DMS53 (cell line): ENCODE data around the gene AMPD3.
"Not testable (repeated sequence)": the region's sequence is repeated elsewhere in the genome, so short reads cannot be mapped to it uniquely, and the experiment has no call there.

Experiments used
- DNase-seq: peaks from one replicate; lab custom pipeline; 2025; lab: John Stamatoyannopoulos, UW

Gene AMPD3

DNA sequence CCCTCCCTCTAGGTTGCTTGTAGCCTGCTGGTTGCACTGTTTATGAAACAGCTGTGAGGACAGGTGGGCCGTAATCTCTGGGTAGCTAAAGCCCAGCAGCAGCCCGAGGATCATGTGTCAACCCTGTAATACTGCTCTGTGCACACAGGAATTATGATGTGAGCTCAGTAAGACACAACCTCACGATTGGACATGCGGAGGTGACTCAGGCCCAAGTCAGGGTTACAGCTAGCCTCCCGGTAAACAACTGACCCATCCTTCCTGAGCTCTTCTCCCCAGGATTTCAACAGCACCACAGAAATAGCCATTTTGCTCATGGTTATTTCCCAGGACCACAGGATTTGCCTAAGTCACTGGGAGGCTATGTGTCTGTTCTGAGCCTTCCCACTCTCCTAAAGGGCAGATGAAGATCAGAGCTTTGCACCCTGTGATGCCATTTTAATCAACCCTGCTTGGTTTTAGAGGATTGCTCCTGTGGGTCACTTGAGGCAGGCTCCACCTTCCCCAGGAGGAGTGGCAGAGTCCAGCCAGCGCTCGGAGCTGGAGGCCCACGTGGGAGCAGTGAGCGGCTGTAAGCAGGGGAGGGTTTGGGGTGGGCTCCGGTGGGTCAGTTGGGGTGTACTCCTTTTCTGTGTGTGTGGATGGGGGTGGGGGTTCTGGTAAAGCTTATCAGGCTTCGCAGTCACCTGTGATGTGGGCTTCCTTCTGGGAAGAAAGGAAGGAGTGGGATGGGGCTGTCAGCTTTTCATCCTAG is at the start of gene AMPD3:
Gene AMPD3 (plus strand): TSS at position 387 of the 754 bp plus-strand sequence. CDS start 6,256 bp downstream, outside the sequence.
- peak; percentile 97 for DNase-seq

DNA sequence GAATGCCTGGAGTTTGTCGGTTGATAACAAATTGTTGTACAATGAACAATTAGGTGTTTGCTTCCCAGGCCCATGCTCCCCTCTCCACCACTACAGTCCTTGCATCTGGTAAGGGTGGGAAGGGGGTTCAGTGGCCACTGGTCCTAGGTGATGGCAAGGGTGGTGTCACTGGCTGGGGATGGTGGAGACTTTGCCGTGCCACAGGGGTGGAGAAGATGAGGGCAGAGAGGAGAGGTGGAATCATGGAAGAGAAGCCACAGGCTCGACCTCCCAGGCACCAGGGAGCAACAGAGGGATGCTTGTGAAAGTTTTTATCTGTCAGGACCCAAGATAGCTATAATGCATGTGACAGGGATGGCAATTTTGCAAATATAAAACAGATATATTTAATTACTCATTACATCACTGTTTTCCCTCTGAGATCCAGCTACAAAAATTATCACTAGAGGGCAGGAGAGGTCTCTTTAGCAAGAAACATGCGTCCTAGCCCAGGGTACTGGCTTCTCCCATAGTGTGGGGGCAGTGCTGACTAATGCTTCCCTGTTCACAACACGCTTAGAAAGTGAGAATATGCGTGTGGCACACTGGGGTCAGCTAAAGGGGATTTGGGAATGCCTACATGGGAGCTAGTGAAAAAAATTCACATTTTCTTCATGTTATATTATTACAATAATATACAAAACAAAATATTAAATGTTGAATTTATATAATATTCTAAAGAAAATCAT is 49.0 kb upstream of the AMPD3 start:
- peak; percentile 95 for DNase-seq

DNA sequence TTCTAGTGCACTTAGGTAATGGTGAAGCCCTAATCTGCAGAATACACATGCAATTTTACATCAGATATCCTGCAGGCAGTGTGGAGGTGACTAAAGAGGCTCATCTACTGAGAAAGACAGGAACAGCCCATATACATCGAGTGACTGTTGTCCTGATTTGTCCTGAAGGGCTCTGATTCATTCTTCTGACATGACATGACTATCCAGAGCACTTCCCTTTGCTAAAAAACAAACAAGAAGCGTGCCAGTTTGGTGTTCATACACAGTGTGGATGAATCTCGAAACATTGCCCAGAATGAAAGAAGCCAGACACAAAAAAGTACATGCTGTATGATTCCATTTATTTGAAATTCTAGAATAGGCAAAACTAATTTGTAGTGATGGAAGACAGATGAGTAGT is 48.0 kb upstream of the AMPD3 start:
- peak; percentile 76 for DNase-seq

DNA sequence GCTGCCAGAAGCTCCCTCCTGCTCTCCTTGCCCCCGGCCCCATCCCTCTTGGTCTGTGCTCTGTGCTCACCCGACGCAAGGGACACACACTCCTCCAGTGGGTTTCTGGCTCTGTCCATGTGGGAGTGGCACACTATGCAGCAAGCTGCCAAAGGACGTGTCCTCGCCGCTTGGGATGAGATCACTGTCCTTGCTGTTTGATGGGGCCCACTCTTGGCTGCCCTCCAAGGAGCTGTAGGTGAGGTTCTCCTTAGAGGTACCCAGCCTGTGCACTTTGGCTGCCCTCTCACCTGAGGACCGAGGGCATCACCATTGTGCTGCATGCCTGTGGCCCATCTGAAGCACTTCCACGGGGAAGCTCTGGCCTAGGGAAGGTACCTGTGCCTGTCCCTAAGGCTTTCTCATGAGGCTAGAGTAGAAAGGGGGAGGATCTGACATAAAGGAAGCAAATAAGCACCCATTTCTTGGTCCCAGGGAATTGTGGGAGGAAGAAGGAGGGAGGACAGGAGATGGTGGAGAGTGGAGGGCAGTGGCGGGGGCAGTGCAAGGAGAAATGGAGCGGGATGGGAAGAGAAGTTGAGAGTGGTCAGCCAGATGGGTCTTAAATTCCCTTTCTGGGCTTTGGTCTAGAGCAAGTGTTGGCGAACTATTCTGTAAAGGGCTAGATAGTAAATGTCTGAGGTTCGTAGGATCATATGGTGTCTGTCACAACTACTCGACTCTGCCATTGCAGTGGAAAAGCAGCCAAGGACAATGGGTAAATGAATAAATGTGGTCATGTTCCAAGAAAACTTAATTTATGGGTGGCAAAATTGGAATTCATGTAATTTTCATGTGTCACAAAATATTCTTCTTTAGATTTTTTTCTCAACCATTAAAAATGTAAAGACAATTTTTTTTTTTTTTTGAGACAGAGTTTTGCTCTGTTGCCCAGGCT is 47.0 kb upstream of the AMPD3 start:
- no peak for DNase-seq

DNA sequence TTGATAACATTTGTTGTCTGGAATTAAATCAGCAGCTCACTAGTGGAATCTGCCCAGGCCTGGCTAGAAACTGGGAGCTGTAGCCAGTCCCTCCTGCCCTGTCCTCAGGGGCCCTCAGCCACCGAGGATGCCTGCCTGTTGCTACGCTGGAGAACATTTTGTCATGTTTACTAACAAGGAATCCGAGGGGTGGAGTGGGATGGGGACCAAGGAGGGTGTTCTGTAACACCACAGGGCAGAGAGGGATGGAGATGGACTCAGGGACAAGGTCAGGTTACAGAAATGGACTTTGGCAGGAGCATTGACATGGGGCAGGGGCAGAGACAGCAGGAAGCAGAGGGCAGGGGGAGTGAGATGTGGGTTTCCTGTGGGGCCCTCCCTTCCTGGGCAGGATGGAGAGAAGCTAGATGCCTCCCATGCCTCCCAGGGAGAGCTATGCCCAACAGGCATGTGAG is 45.8 kb upstream of the AMPD3 start:
- DNase-seq: no peak

DNA sequence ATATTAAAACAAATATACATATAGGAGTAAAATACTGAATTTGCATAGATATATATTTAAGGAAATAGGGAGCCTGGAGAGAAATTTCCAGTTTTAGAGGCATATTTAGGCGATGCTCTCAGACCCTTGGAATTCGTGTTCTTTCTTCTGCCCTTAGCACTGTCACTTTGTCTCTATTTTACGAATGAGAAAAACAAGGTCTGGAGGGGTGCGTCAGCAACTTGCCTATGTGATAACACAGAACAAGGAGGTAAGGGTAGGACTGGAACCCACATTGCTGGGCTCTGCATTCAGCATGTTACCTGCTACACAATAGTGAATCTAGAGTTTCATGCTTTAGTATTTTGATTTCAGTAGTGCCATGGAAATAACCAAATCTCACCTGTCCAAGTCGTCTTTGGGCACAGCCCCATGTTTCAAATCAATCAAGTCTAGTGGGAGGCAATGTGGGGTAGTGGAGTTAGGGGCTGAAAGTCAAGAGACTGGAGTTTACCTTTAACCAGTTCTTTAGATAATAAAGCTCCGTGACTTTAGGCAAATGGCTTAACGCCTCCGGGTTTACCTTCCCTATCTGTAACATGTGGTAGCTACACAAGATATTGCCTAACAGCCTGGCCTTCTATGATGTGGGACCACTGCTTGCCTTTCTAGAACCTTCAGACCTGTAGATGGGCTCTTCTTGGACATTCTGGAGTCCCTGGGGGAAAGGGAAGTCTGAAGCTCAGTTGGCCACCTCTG is 44.8 kb upstream of the AMPD3 start:
- DNase-seq: no peak

DNA sequence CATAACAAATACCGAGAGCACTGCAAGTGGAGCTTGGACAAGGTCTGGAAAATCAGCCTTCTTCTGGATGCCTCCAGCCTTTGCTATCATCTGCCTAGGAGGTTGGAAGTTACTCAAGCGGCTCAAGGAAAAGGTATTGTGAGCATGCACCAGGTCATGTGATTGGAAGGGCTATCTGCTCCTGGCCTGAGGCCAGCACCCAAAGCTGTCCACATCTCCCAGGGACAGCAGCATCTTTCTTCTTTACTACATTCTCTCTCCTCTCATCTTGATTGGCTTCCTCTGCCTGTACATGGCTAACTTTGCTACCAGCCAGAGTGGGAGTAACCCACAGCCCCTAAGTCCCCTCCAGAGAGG is 44.2 kb upstream of the AMPD3 start:
- no peak for DNase-seq

DNA sequence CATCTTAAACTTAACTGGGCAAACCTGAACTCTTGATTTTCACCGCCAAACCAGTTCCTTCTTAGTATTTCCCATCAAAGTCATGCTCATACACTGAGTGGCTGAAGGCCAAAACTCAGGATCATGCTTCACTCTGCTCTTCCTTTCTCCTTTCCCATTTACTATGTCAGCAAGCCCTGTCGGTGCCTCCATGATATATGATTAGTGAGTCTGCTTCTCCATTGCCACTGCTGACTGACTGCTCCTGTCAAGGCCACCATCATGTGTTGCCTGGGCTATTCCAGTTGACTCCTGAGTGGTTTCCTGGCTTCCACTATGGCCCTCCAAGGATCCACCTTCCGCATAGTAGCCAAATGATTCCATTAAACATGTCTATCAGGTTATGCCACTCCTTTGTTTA is 42.8 kb upstream of the AMPD3 start:
- no peak for DNase-seq

DNA sequence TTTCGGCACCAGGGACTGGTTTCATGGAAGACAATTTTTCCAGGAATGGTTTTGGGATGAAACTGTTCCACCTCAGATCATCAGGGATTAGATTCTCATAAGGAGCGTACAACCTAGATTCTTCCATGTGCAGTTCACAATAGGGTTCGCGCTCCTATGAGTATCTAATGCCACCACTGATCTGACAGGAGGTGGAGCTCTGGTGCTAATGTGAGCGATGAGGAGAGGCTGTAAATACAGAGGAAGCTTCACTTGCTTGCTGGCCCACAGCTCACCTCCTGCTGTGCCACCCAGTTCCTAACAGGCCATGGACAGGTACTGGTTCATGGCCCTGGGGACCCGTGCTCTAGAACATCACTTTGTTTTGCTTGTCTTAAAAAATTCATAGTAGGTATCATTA is 41.8 kb upstream of the AMPD3 start:
- DNase-seq: peak; percentile 62

DNA sequence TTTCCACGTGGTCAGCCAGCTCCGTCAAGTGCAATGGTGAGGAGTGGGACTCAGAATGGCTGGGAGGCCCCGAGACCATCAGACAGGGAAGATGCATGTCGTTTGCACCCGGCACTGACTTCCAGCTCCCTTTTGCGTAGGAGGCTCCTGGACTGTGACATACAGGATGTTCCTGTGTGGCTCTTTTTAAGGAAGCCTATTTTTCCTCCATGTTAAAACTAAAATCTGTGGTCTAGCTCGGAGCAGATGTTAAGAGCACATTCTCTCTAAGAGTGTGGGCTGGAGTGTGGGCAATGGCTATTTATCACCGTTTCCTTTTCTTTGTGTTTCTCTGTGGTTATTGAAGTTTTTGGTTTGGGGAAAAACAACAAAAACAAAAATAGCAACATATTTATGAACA is 40.9 kb upstream of the AMPD3 start:
- no peak for DNase-seq

DNA sequence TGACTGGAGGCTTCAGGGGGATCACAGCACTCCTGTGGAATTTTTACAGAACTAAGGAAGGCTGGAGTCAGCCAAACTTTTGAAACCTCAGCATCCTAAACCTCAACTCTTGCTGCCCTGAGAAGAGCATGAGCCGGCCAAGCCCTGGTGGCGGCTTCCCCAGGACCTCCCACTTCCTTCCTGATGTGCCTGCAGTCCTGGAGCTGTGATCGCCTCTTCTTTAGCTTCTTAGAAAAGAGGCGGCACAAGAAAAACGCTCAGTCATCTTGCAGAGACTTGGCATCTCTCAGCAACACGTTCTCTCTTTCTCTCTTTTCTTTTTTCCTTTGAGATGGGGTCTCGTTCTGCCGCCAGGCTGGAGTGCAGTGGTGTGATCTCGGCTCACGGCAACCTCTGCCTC is 40.4 kb upstream of the AMPD3 start:
- no peak for DNase-seq

DNA sequence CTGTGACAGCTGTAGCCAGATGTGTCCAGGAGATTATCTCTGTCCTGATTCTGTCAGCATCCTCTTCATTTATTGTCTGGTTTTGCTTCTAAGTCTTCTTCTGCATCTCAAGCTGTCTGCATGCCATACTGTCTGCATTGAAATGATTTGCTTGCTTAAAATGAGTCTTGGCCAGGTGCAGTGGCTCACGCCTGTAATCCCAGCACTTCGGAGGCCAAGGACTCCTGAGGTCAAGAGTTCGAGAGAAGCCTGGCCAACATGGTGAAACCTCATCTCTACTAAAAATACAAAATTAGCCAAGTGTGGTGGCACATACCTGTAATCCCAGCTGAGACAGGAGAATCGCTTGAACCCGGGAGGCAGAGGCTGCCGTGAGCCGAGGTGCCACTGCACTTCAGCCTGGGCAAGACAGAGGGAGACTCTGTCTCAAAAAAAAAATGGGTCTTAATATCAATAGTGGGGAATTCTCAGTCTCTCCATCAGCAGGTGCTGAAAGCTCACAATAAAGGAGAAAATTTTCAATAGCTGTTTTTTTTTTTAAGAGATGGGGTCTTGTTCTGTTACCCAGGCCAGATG is 39.2 kb upstream of the AMPD3 start:
- no peak for DNase-seq

DNA sequence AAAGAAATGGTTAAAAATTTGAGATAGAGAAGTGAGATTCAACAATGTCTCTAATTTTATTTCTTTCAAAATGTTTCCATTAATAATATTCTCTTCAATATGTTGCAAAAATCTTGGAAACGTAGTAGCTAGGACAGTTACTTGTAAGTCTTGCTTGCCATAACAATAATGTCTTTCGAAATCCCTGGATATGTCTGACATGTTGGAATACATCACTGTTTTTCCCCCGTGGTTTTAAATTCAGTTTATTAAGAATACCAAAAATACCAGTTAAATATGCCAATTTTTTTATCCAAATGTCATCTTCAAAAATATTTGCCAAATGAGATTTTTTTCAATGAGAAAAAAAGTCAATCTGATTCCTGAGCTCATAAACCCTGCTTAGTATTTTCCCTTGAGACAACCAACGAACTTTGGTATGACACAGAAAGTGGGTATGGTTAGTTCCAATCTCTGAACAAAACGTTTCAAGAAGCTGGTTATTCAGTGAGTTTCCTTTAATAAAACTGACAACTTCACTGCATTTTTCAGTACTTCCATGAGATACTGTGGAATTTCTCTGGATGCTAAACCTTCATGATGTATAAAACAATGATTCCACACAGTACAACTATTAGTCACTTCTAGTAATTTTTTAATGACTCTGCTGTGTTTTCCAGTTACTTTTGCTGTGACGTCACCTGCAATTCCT is 36.7 kb upstream of the AMPD3 start:
- no peak for DNase-seq

DNA sequence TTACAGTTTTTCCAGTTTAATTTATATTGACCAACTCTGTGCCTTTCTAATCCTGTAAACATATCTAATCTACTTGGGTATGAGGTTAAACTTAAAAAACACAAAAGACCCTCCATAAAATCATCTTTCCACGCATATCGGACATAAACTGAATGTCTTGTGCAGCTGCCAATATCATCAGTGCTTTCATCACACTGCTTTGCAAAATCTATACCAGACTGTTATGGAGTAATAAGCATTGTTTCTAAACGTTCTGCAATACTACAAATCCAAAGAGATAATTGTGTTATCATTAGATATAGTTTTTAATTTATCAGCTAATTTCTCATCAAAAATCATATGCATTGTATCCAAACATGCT is 36.1 kb upstream of the AMPD3 start:
- no peak for DNase-seq

DNA sequence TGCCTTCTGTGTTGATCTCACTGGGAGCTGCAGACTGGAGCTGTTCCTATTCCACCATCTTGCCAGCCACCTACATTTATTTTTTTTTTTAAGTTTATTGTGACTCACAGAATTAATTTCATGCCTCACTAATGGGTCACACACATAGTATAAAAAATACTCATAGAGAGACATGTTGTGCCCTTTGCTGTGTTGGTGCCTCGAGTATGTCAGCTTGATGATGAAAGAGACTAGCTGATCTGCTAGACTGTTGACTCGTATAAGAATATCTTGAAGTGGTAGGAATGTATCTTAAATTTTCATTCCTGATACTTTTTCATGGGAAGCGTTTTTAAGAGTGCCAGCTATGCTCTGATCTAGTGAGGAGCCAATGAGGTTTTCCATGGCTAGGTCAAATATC is 28.6 kb upstream of the AMPD3 start:
- DNase-seq: no peak

DNA sequence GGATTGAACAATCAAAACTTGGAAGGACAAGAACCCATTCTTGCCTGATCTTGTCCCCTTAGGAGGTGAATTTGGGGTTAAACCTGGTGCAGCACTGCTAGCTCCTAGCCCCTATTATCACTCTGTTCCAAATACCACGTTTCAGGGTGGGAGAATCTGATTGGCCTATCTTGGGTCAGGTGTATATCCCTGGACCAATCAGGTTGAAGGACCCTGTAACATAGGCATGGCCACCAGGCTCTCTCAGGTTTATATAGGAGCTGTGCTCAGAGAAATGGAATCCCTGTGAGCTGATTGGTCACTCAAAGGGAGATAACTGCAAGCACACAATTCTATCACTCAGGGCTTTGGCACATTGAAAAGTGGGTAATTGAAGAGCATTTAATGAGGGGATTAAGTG is 26.6 kb upstream of the AMPD3 start:
- no peak for DNase-seq

DNA sequence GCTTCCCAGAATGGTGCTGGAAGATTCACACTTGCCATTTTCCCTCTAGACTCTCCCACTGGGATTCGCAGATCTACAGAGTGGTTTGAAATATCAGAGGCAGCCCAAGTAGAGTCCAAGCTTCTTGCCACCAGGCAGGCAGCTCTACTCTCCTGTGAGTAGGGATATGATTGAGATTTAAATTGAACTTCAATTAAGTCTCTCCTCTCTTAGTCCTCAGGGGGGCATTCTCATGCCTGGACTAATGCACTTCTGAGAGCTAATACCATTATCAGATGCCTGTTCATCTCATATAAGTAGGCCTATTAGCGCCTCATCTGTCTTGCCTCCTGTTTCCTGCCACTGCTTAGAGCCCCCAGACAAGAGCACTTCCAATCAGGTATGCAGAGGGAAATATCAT is 25.5 kb upstream of the AMPD3 start:
- DNase-seq: no peak

DNA sequence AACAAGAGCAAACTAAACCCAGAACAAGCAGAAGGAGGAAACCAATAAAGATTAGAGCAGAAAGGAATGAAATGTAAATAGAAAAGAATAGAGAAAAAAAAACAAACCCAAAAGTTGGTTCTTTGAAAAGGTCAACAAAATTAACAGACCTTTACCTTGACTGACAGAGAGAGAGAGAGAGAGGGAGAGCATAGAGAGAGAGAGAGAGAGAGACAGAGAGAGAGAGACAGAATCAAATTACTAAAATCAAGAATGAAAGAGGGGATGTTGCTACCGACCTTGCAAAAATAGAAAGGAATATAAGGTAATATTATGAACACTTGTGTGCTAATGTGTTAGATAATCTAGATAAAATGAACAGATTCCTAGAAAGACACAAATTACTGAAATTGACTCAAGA is 22.6 kb upstream of the AMPD3 start:
- DNase-seq: no peak

DNA sequence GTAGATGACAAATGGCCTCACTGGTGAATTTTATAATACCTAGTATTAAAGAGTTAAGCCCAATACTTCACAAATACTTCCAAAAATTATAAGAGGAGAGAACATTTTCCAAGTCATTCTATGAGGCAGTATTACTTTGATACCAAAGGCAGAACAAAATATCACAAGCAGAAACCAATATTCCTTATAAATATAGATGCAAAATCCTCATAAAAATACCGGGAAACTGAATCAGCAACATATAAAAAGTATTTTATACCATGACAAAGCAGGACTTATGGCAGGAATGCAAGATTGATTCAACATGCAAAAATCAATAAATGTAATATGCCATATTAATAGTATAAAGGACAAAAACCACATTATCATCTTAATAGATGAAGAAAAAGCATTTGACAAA is 22.1 kb upstream of the AMPD3 start:
- no peak for DNase-seq

DNA sequence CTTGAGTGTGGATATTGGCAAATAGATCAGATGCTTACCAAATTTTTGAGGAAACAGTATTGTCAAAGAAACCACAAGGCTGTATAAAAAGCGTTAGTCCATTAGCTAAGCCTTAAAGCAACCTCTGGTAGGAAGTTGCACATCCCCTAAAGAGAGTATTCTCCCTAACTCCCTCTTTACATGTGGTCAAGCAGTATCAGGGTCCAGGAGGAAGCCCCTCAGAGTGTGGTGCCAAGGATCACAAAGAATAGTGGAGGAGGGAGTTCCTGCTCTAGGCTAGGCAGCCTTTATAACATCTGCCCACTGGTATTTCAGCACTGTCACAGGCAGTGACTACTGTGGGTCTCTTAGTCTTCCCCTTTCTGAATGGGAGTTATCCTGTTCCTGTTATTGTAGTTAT is 18.8 kb upstream of the AMPD3 start:
- no peak for DNase-seq

DNA sequence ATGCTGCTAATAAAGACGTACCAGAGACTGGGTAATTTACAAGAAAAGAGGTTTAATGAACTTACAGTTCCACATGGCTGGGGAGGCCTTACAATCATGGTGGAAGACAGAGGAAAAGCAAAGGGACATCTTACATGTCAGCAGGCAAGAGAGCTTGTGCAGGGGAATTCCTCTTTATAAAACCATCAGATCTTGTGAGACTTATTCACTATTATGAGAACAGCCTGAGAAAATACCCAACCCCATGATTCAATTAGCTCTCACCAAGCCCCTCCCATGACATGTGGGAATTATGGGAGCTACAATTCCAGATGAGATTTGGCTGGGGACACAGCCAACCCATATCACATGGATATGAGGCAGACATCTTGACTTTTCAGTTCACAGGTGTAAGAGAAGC is 18.4 kb upstream of the AMPD3 start:
- not testable (repeated sequence) for DNase-seq
